Neuronal stem cell (in vitro differentiated cells): Measurements from ENCODE around the gene PGPEP1.
"Not testable (repeated sequence)": the region's sequence is repeated elsewhere in the genome, so short reads cannot be mapped to it uniquely, and the experiment has no call there.

Experiments
- DNase-seq: peaks from one replicate; pipeline ENCODE4 v3.0.0-alpha.2; 2013; ENCODE audit warnings: low spot score
- H2AFZ ChIP-seq: one replicate; pipeline ENCODE4 v1.6.1; 2013; ENCODE audit warnings: mild to moderate bottlenecking, low read length, inconsistent platforms
- H2AK5ac ChIP-seq: 2 replicates; pipeline ENCODE4 v1.6.1; 2013; ENCODE audit warnings: low read depth, mild to moderate bottlenecking, inconsistent platforms, low read length, moderate library complexity, mixed read lengths
- H2BK120ac ChIP-seq: 2 replicates; pipeline ENCODE4 v1.6.1; 2013; ENCODE audit warnings: low read depth, mild to moderate bottlenecking, inconsistent platforms, low read length, moderate library complexity, mixed read lengths
- H2BK12ac ChIP-seq: one replicate; pipeline ENCODE4 v1.6.1; 2013; ENCODE audit warnings: low read length, inconsistent platforms
- H2BK15ac ChIP-seq: 2 replicates; pipeline ENCODE4 v1.6.1; 2013; ENCODE audit warnings: mild to moderate bottlenecking, low read length, inconsistent platforms, mixed read lengths
- H2BK5ac ChIP-seq: one replicate; pipeline ENCODE4 v1.6.1; 2013; ENCODE audit warnings: inconsistent platforms, mild to moderate bottlenecking, low read length, moderate library complexity
- H3K14ac ChIP-seq: one replicate; pipeline ENCODE4 v1.6.1; 2013; ENCODE audit warnings: low read length, inconsistent platforms
- H3K18ac ChIP-seq: 2 replicates; pipeline ENCODE4 v1.6.1; 2013; ENCODE audit warnings: low read length, inconsistent platforms
- H3K23ac ChIP-seq: 2 replicates; pipeline ENCODE4 v1.6.1; 2013; ENCODE audit warnings: low read depth, mild to moderate bottlenecking, mixed read lengths, low read length, inconsistent platforms; ENCODE audit not compliant: poor library complexity
- H3K27ac ChIP-seq: replicated peaks from 3 replicates; pipeline ENCODE4 v1.5.1; 2013; ENCODE audit warnings: low read length, inconsistent platforms
- H3K27me3 ChIP-seq, 3 experiments: 2 replicates each; pipeline ENCODE4 v1.6.1; 2013; ENCODE audit warnings: low read length in 3 of 3, mild to moderate bottlenecking in 2 of 3, inconsistent platforms in 1 of 3, low read depth in 1 of 3, mixed read lengths in 1 of 3, moderate library complexity in 1 of 3; ENCODE audit not compliant: control insufficient read depth in 3 of 3, insufficient read depth in 3 of 3
- H3K36me3 ChIP-seq, 2 donors: replicated peaks in 1 of 2; 2 replicates each; pipeline ENCODE4 v1.6.1; 2013; ENCODE audit warnings: low read length in 2 of 2; ENCODE audit not compliant: control insufficient read depth in 2 of 2, insufficient read depth in 2 of 2
- H3K4ac ChIP-seq: 2 replicates; pipeline ENCODE4 v1.6.1; 2013; ENCODE audit warnings: inconsistent platforms, mild to moderate bottlenecking, low read length, moderate library complexity
- H3K4me1 ChIP-seq, 2 donors: 1 replicate in 1 of 2; 2 replicates in 1 of 2; pipeline ENCODE4 v1.6.1; 2013; ENCODE audit warnings: low read length in 2 of 2, low read depth in 1 of 2; ENCODE audit not compliant: control insufficient read depth in 2 of 2, insufficient read depth in 1 of 2
- H3K4me2 ChIP-seq: one replicate; pipeline ENCODE4 v1.6.1; 2013; ENCODE audit warnings: mild to moderate bottlenecking, low read length, inconsistent platforms; ENCODE audit not compliant: insufficient read depth, poor library complexity, severe bottlenecking
- H3K4me3 ChIP-seq, 2 donors: 2 replicates each; pipeline ENCODE4 v1.5.1; 2013; ENCODE audit warnings: low read length in 2 of 2, mild to moderate bottlenecking in 2 of 2, inconsistent platforms in 1 of 2, moderate library complexity in 1 of 2
- H3K79me1 ChIP-seq: one replicate; pipeline ENCODE4 v1.6.1; 2013; ENCODE audit warnings: low read depth, mild to moderate bottlenecking, inconsistent platforms, low read length, moderate library complexity
- H3K9ac ChIP-seq: one replicate; pipeline ENCODE4 v1.6.1; 2013; ENCODE audit warnings: mild to moderate bottlenecking, low read depth, low read length, inconsistent platforms; ENCODE audit not compliant: poor library complexity
- H3K9me3 ChIP-seq, 2 donors: replicated peaks in 1 of 2; 2 replicates each; pipeline versions ENCODE3 to v1.6.1; 2013; ENCODE audit warnings: low read length in 2 of 2, mild to moderate bottlenecking in 2 of 2, inconsistent platforms in 1 of 2, low read depth in 1 of 2, mixed read lengths in 1 of 2, moderate library complexity in 1 of 2; ENCODE audit not compliant: control insufficient read depth in 2 of 2, insufficient read depth in 1 of 2
- H4K8ac ChIP-seq: one replicate; pipeline ENCODE4 v1.6.1; 2013; ENCODE audit warnings: low read depth, mild to moderate bottlenecking, inconsistent platforms, low read length, moderate library complexity
- H4K91ac ChIP-seq: one replicate; pipeline ENCODE4 v1.6.1; 2013; ENCODE audit warnings: low read length, low read depth, mild to moderate bottlenecking, inconsistent platforms; ENCODE audit not compliant: poor library complexity
- WGBS, 2 donors: extraction: QIAGEN DNeasy Blood & Tissue Kit; methylation state at CpG; one replicate each; pipeline ENCODE4 v1.1.7; 2013; ENCODE audit warnings: missing lambda C conversion rate in 2 of 2, mixed read lengths in 1 of 2; ENCODE audit not compliant: insufficient read length in 2 of 2, insufficient replicate concordance in 1 of 2; ENCODE audit errors: extremely low coverage in 2 of 2; 5-methylcytosine and 5-hydroxymethylcytosine counted together

Gene PGPEP1

DNA sequence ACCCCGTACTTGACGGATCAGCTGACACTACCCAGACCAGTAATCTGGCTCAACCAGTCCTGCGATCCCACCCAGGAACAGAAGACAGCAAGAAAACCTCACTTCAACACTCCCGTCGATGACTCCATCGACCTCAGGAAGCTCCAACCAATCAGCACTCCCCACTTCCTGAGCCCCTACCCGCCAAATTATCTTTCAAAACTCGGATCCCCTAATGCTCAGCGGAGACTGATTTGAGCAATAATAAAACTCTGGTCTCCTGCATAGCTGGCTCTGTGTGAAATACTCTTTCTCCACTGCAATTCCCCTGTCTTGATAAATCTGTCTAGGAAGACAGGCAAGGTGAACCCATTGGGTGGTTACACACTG lies 18.7 kb upstream of the PGPEP1 start:
- H2AFZ ChIP-seq: peak overlapping the region; percentile 81
- no peak overlapping the region for H2BK15ac ChIP-seq
- H4K8ac ChIP-seq: no peak overlapping the region
- H2BK12ac ChIP-seq: no peak overlapping the region
- H4K91ac ChIP-seq: no peak overlapping the region
- peak overlapping the region; percentile 62 for H3K4me2 ChIP-seq
- no peak for DNase-seq
- no peak overlapping the region for H3K4ac ChIP-seq
- no peak overlapping the region for H3K9ac ChIP-seq
- H2AK5ac ChIP-seq: no peak overlapping the region
- H2BK120ac ChIP-seq: no peak overlapping the region
- peak overlapping the region in 1 of 2 donors; percentile 93 for H3K4me3 ChIP-seq
- peaks cover 20% of the 10 kb centered on the region for H3K79me1 ChIP-seq
- peaks cover 9 to 34% of the 10 kb centered on the region in 2 donors for H3K36me3 ChIP-seq
- H3K9me3 ChIP-seq: no peaks in the 10 kb centered on the region
- no peak overlapping the region for H3K14ac ChIP-seq
- no peak overlapping the region for H2BK5ac ChIP-seq
- H3K27ac ChIP-seq: no peak overlapping the region
- no peak overlapping the region for H3K23ac ChIP-seq
- H3K27me3 ChIP-seq: no peaks in the 10 kb centered on the region
- peaks cover 8 to 9% of the 10 kb centered on the region in 2 donors for H3K4me1 ChIP-seq
- no CpG with 5 or more reads among the region's 9 CpGs for WGBS, 2 donors
- H3K18ac ChIP-seq: no peak overlapping the region

DNA sequence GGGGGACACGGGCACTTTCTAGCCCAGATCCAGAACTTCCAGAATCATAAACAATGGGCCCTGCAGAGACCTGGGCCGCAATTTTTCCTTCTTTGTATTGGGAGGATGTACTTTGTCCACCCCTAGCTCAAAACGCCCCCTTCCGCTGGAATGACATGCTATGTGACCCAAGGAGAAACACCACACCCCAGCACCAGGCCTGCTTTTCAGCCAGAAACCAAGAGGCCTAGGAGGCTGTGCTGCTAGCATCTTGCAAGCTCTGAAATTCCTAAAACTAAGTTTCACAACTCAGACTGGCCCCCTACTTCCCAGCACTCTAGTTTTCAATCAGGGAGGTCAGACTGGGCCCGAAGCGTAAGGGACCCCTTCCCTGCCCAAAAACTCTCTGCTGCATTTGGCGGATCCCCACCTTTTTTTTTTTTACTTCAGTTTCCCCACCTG lies 18.1 kb upstream of the PGPEP1 start:
- Histone ChIP-seq H3K4me1 (peaks cover 8 to 9% of the 10 kb centered on the region in 2 donors), H3K36me3 (peaks cover 9 to 32% of the 10 kb centered on the region in 2 donors), H2AK5ac (no peak overlapping the region), H3K18ac (peak overlapping the region; percentile 98), H3K14ac (peak overlapping the region; percentile 5), H2BK15ac (no peak overlapping the region), H4K8ac (peak overlapping the region; percentile 3), H3K23ac (no peak overlapping the region), H3K27ac (peak overlapping the region; percentile 71), H2AFZ (peak overlapping the region; percentile 81), H2BK12ac (no peak overlapping the region), H3K4ac (no peak overlapping the region), H4K91ac (no peak overlapping the region), H3K9me3 (no peaks in the 10 kb centered on the region), H3K9ac (no peak overlapping the region), H3K79me1 (peaks cover 20% of the 10 kb centered on the region), H2BK120ac (no peak overlapping the region), H3K4me3 (peak overlapping the region; percentile 93 to 95), H2BK5ac (no peak overlapping the region), H3K27me3 (no peaks in the 10 kb centered on the region), H3K4me2 (peak overlapping the region; percentile 62)
- no CpG with 5 or more reads among the region's 7 CpGs for WGBS, 2 donors
- DNase-seq: no peak

DNA sequence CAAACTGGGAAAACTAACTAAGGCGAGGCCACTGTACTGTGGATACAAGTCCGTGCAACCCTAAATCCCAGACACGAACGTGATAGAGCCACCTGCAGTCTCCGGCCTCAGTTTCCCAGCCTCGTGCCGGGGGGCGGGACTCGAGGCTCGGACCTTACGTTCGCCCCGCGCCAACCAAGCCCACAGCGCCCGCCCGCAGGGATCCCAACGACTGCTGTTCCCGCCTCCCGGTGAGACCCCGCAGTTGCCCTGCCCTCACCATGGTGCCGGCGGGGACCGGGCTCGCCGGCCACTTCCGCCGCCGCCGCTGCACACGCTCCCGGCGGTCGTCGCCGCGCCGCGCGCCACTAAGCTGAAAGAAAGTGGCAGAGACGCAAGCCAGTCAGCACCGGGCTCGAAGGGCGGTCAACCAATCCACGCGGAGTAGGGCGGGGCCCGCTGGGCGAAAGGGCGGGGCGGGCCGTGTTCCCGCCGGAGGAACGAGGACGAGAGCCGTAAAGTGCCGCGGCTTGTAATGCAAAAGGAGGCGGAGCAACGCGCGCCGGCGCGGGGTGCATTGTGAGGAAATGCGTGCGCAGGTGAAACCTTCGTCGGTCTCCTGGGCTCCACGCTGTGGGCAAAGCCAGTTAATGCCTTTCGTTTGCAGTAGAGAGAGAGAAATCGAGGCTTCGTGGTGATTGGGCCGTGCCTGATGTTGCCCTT lies 17.5 kb upstream of the PGPEP1 start, which contains the start of gene LSM4:
Gene LSM4 (minus strand): TSS at position 318 of the 702 bp plus-strand sequence. CDS start 56 bp downstream, at position 262.
- no peak within 1 kb of the TSS for H2BK12ac ChIP-seq
- H2AFZ ChIP-seq: peak within 1 kb of the TSS; percentile 81
- peak within 1 kb of the TSS; percentile 68 for H2AK5ac ChIP-seq
- H3K9me3 ChIP-seq: no peaks in the 10 kb centered on the region
- no peak within 1 kb of the TSS for H4K91ac ChIP-seq
- no peak within 1 kb of the TSS for H2BK120ac ChIP-seq
- WGBS, 2 donors: no CpG with 5 or more reads among the region's 75 CpGs
- peak within 1 kb of the TSS; percentile 56 for H3K23ac ChIP-seq
- no peak within 1 kb of the TSS for H2BK15ac ChIP-seq
- no peak within 1 kb of the TSS for H3K4ac ChIP-seq
- peaks cover 8 to 9% of the 10 kb centered on the region in 2 donors for H3K4me1 ChIP-seq
- DNase-seq: peak; percentile 98
- H3K18ac ChIP-seq: peak within 1 kb of the TSS; percentile 98
- peak within 1 kb of the TSS; percentile 3 for H4K8ac ChIP-seq
- H3K14ac ChIP-seq: peak within 1 kb of the TSS; percentile 5
- peak within 1 kb of the TSS; percentile 94 for H3K9ac ChIP-seq
- peak within 1 kb of the TSS; percentile 72 for H3K4me2 ChIP-seq
- H3K79me1 ChIP-seq: peaks cover 18% of the 10 kb centered on the region
- no peaks in the 10 kb centered on the region for H3K27me3 ChIP-seq
- H3K36me3 ChIP-seq: peaks cover 7 to 27% of the 10 kb centered on the region in 2 donors
- peak within 1 kb of the TSS; percentile 93 to 95 for H3K4me3 ChIP-seq
- H3K27ac ChIP-seq: peak within 1 kb of the TSS; percentile 86
- no peak within 1 kb of the TSS for H2BK5ac ChIP-seq

DNA sequence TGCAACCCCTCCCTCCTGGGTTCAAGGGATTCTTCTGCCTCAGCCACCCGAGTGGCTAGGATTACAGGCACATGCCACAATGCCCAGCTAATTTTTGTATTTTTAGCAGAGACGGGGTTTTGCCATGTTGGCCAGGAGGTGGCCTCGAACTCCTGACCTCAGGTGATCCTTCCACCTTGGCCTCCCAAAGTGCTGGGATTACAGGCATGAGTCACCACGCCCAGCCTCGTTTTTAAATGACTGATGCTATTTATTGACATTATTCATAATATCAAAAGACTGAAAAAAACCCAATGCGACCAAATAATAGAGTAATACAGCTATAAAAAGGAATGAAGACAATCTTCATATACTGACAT lies 16.0 kb upstream of the PGPEP1 start:
- H2AK5ac ChIP-seq, H3K27me3 ChIP-seq, H2BK120ac ChIP-seq, H2AFZ ChIP-seq, H3K9me3 ChIP-seq, H4K91ac ChIP-seq, H3K23ac ChIP-seq, DNase-seq, H2BK12ac ChIP-seq, H3K4me1 ChIP-seq, H3K4me2 ChIP-seq, H3K9ac ChIP-seq, H3K4me3 ChIP-seq, H4K8ac ChIP-seq, H3K14ac ChIP-seq, H3K27ac ChIP-seq, H2BK15ac ChIP-seq, H3K4ac ChIP-seq, H3K18ac ChIP-seq, H3K79me1 ChIP-seq, H2BK5ac ChIP-seq: not testable (repeated sequence)
- WGBS, 2 donors: no CpG with 5 or more reads among the region's 6 CpGs
- H3K36me3 ChIP-seq: peaks cover 6 to 19% of the 10 kb centered on the region in 2 donors
